WTC11 (cell line): ENCODE results near the gene TSR3. TPM values are rescaled to one million over a fixed set of nuclear protein-coding genes. Genes with fewer than 3 reads are reported as not detected.

Source experiments
- ATAC-seq: fragments of 200-7000 bp; cut with Tn5 transposase; 2 replicates; pipeline ENCODE4 v1.10.0; 2021; ENCODE audit warnings: mild to moderate bottlenecking, moderate library complexity
- CTCF ChIA-PET: fragments of 300-600 bp; sonication (Branson Sonifier 250); formaldehyde crosslinking; loops from one replicate; lab custom pipeline; 2021; ENCODE audit warnings: antibody characterized with exemption; lab: Charles Lee
- POLR2A ChIA-PET: fragments of 350-600 bp; sonication (Branson Sonifier 250); formaldehyde crosslinking; loops from one replicate; lab custom pipeline; 2021; ENCODE audit warnings: antibody characterized with exemption; lab: Charles Lee
- DNase-seq: peaks from one replicate; pipeline ENCODE4 v3.0.0; 2021; ENCODE audit warnings: low spot score
- H3K27ac Mint-ChIP-seq: 2 replicates; pipeline ENCODE4 v1.8.0; 2021; ENCODE audit warnings: mixed read lengths
- H3K27me3 Mint-ChIP-seq: 2 replicates; pipeline ENCODE4 v1.8.0; 2021; ENCODE audit warnings: low read depth, mild to moderate bottlenecking, moderate library complexity, mixed read lengths
- H3K36me3 Mint-ChIP-seq: 2 replicates; pipeline ENCODE4 v1.8.0; 2021; ENCODE audit warnings: mixed read lengths
- H3K4me1 Mint-ChIP-seq: 2 replicates; pipeline ENCODE4 v1.8.0; 2022; ENCODE audit warnings: mixed read lengths
- H3K4me3 Mint-ChIP-seq: 2 replicates; pipeline ENCODE4 v1.8.0; 2021; ENCODE audit warnings: mild to moderate bottlenecking, moderate library complexity, mixed read lengths
- H3K9me3 Mint-ChIP-seq: 2 replicates; pipeline ENCODE4 v1.8.0; 2021; ENCODE audit warnings: mixed read lengths
- ERG ChIP-seq: fragments of 250-450 bp; sonication (Bioruptor Pico); IDR thresholded peaks from 2 replicates; pipeline ENCODE4 v1.8.0; 2021; ENCODE audit warnings: mild to moderate bottlenecking
- FOXJ3 ChIP-seq: sonication (generic); formaldehyde crosslinking; IDR thresholded peaks from 2 replicates; pipeline ENCODE4 v1.9.0; 2021; ENCODE audit warnings: missing genetic modification reagents, mild to moderate bottlenecking, borderline replicate concordance
- FOXP4 ChIP-seq: sonication (generic); formaldehyde crosslinking; IDR thresholded peaks from 2 replicates; pipeline ENCODE4 v1.8.0; 2022; ENCODE audit warnings: mild to moderate bottlenecking, missing genetic modification reagents
- HMGA2 ChIP-seq: fragments of 250-450 bp; sonication (Bioruptor Pico); IDR thresholded peaks from 2 replicates; pipeline ENCODE4 v1.4.0; 2021; ENCODE audit warnings: mild to moderate bottlenecking, moderate library complexity
- IRF1 ChIP-seq: sonication (generic); formaldehyde crosslinking; IDR thresholded peaks from 2 replicates; pipeline ENCODE4 v1.8.0; 2023; ENCODE audit warnings: missing genetic modification reagents
- NR2C2 ChIP-seq: sonication (generic); formaldehyde crosslinking; IDR thresholded peaks from 2 replicates; pipeline ENCODE4 v1.8.0; 2022; ENCODE audit warnings: mild to moderate bottlenecking, missing genetic modification reagents
- NR3C1 ChIP-seq: sonication (generic); formaldehyde crosslinking; conservative IDR thresholded peaks from 2 replicates; pipeline ENCODE4 v1.8.1; 2023; ENCODE audit warnings: low read depth, mild to moderate bottlenecking, missing genetic modification reagents
- OVOL2 ChIP-seq: fragments of 250-450 bp; sonication (Bioruptor Pico); IDR thresholded peaks from 2 replicates; pipeline ENCODE4 v1.9.0; 2021; ENCODE audit warnings: mild to moderate bottlenecking, borderline replicate concordance
- PRRX2 ChIP-seq: fragments of 250-450 bp; sonication (Bioruptor Pico); IDR thresholded peaks from 2 replicates; pipeline ENCODE4 v1.8.0; 2021; ENCODE audit warnings: mild to moderate bottlenecking
- SMAD3 ChIP-seq: sonication (generic); formaldehyde crosslinking; IDR thresholded peaks from 2 replicates; pipeline ENCODE4 v1.8.0; 2022; ENCODE audit warnings: missing genetic modification reagents, mild to moderate bottlenecking, borderline replicate concordance
- TCF7 ChIP-seq: sonication (generic); formaldehyde crosslinking; IDR thresholded peaks from 2 replicates; pipeline ENCODE4 v1.8.0; 2022; ENCODE audit warnings: mild to moderate bottlenecking, low read depth, missing genetic modification reagents, moderate library complexity
- TEAD1 ChIP-seq: sonication (generic); formaldehyde crosslinking; IDR thresholded peaks from 2 replicates; pipeline ENCODE4 v1.8.0; 2022; ENCODE audit warnings: mild to moderate bottlenecking, missing genetic modification reagents
- USF2 ChIP-seq: sonication (generic); formaldehyde crosslinking; IDR thresholded peaks from 2 replicates; pipeline ENCODE4 v1.8.1; 2023; ENCODE audit warnings: mild to moderate bottlenecking, missing genetic modification reagents, moderate library complexity
- ZBTB21 ChIP-seq: sonication (generic); formaldehyde crosslinking; IDR thresholded peaks from 2 replicates; pipeline ENCODE4 v1.8.1; 2023; ENCODE audit warnings: mild to moderate bottlenecking, missing genetic modification reagents, borderline replicate concordance
- ZNF121 ChIP-seq: sonication (generic); formaldehyde crosslinking; IDR thresholded peaks from 2 replicates; pipeline ENCODE4 v1.8.0; 2023; ENCODE audit warnings: missing genetic modification reagents
- ZNF138 ChIP-seq: sonication (generic); formaldehyde crosslinking; conservative IDR thresholded peaks from 2 replicates; pipeline ENCODE4 v1.8.1; 2022; ENCODE audit warnings: mild to moderate bottlenecking, moderate library complexity, missing genetic modification reagents
- ZNF263 ChIP-seq: sonication (generic); formaldehyde crosslinking; IDR thresholded peaks from 2 replicates; pipeline ENCODE4 v1.8.1; 2022; ENCODE audit warnings: low read depth, mild to moderate bottlenecking, moderate library complexity, missing genetic modification reagents
- ZNF425 ChIP-seq: fragments of 250-450 bp; sonication (Bioruptor Pico); conservative IDR thresholded peaks from 2 replicates; pipeline ENCODE4 v1.9.0; 2021; ENCODE audit warnings: mild to moderate bottlenecking
- total RNA-seq: library from RNA; stranded (reverse); gene quantifications from 3 replicates; pipeline ENCODE4 v1.2.3, GENCODE V29; 2021
- TF ChIP-seq, protein P1 (sequence below): sonication (generic); formaldehyde crosslinking; IDR thresholded peaks from 2 replicates; pipeline ENCODE4 v1.8.1; 2023; ENCODE audit warnings: mild to moderate bottlenecking, missing genetic modification reagents, borderline replicate concordance
- TF ChIP-seq, protein P2 (sequence below): fragments of 250-450 bp; sonication (Bioruptor Pico); IDR thresholded peaks from 2 replicates; pipeline ENCODE4 v1.9.0; 2021; ENCODE audit warnings: mild to moderate bottlenecking

The TSR3 gene
- total RNA-seq, 1 experiment from 2014 or later = 66.3 TPM

- Mint-ChIP-seq H3K27ac (no peak overlapping the region), H3K4me3 (no peak overlapping the region), H3K4me1 (no peaks in the 10 kb centered on the region), H3K9me3 (no peaks in the 10 kb centered on the region), H3K27me3 (no peaks in the 10 kb centered on the region), H3K36me3 (peaks cover 11% of the 10 kb centered on the region; the same call in 1 of the 2 replicates)
- ChIA-PET POLR2A (no interaction called here), CTCF (no interaction called here)
- no peak for DNase-seq
- no peak for ATAC-seq
- TF ChIP-seq FOXP4 (CRISPR knock-in tag) (no peak), TEAD1 (CRISPR knock-in tag) (no peak), NR2C2 (CRISPR knock-in tag) (no peak), ZNF263 (CRISPR knock-in tag) (no peak), OVOL2 (no peak), ZNF138 (CRISPR knock-in tag) (no peak), HMGA2 (CRISPR knock-in tag) (no peak)
These were observed 46.7 kb upstream of the TSR3 start for GRCh38 chr16:1398351-1398750.

GRCh38 chr16:1397779-1398178 lies 46.1 kb upstream of the TSR3 start:
- no peaks in the 10 kb centered on the region for H3K27me3 Mint-ChIP-seq
- no peaks in the 10 kb centered on the region for H3K9me3 Mint-ChIP-seq
- no peak for DNase-seq
- TF ChIP-seq ZNF121 (CRISPR knock-in tag) = no peak
- H3K4me3 Mint-ChIP-seq = no peak overlapping the region
- ChIA-PET POLR2A (no interaction called here), CTCF (no interaction called here)
- ATAC-seq = no peak
- peaks cover 11% of the 10 kb centered on the region; the same call in 1 of the 2 replicates for H3K36me3 Mint-ChIP-seq
- H3K4me1 Mint-ChIP-seq = no peaks in the 10 kb centered on the region
- H3K27ac Mint-ChIP-seq = no peak overlapping the region

- Mint-ChIP-seq H3K9me3 (no peaks in the 10 kb centered on the region), H3K27ac (no peak overlapping the region), H3K27me3 (no peaks in the 10 kb centered on the region), H3K36me3 (peaks cover 5% of the 10 kb centered on the region; the same call in 1 of the 2 replicates), H3K4me1 (no peaks in the 10 kb centered on the region), H3K4me3 (no peak overlapping the region)
- POLR2A ChIA-PET = interaction anchor here (0.7 kb wide), 1 partner anchor 8 kb away, joined by 4 read pairs; no protein-coding TSS in a partner anchor
- CTCF ChIA-PET = no interaction called here
- ATAC-seq (no peak), DNase-seq (no peak)
- TF ChIP-seq ZNF425 (CRISPR knock-in tag) (no peak), FOXJ3 (CRISPR knock-in tag) (no peak), ERG (no peak), IRF1 (CRISPR knock-in tag) (no peak), NR3C1 (no peak), PRRX2 (no peak), OVOL2 (no peak), ZNF263 (CRISPR knock-in tag) (no peak), ZNF138 (CRISPR knock-in tag) (no peak), ZBTB21 (CRISPR knock-in tag) (no peak), SMAD3 (no peak), USF2 (CRISPR knock-in tag) (no peak), TCF7 (CRISPR knock-in tag) (no peak)
- TF ChIP-seq, protein P1, sequence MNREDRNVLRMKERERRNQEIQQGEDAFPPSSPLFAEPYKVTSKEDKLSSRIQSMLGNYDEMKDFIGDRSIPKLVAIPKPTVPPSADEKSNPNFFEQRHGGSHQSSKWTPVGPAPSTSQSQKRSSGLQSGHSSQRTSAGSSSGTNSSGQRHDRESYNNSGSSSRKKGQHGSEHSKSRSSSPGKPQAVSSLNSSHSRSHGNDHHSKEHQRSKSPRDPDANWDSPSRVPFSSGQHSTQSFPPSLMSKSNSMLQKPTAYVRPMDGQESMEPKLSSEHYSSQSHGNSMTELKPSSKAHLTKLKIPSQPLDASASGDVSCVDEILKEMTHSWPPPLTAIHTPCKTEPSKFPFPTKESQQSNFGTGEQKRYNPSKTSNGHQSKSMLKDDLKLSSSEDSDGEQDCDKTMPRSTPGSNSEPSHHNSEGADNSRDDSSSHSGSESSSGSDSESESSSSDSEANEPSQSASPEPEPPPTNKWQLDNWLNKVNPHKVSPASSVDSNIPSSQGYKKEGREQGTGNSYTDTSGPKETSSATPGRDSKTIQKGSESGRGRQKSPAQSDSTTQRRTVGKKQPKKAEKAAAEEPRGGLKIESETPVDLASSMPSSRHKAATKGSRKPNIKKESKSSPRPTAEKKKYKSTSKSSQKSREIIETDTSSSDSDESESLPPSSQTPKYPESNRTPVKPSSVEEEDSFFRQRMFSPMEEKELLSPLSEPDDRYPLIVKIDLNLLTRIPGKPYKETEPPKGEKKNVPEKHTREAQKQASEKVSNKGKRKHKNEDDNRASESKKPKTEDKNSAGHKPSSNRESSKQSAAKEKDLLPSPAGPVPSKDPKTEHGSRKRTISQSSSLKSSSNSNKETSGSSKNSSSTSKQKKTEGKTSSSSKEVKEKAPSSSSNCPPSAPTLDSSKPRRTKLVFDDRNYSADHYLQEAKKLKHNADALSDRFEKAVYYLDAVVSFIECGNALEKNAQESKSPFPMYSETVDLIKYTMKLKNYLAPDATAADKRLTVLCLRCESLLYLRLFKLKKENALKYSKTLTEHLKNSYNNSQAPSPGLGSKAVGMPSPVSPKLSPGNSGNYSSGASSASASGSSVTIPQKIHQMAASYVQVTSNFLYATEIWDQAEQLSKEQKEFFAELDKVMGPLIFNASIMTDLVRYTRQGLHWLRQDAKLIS = no peak
- TF ChIP-seq, protein P2, sequence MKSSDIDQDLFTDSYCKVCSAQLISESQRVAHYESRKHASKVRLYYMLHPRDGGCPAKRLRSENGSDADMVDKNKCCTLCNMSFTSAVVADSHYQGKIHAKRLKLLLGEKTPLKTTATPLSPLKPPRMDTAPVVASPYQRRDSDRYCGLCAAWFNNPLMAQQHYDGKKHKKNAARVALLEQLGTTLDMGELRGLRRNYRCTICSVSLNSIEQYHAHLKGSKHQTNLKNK (CRISPR knock-in tag) = no peak
These were observed 43.9 kb upstream of the TSR3 start for GRCh38 chr16:1395444-1396031.
